Astrocyte of the cerebellum (primary cell): ENCODE results near the gene KCNMA1.

Experiments
- DNase-seq: peaks from one replicate; pipeline ENCODE4 v3.0.0-alpha.2; 2011; ENCODE audit warnings: low read depth
- H3K4me3 ChIP-seq: 2 replicates; pipeline ENCODE4 v1.5.1; 2011; ENCODE audit warnings: mild to moderate bottlenecking, low read depth, low read length, moderate library complexity
- CTCF ChIP-seq: IDR thresholded peaks from 2 replicates; pipeline ENCODE4 v1.5.1; 2012; ENCODE audit warnings: low read length, low read depth, moderate library complexity, mild to moderate bottlenecking; ENCODE audit errors: missing control alignments
- in situ Hi-C: cut with HindIII; loops from 2 replicates; pipeline ENCODE4 v1.10.0; 2017; ENCODE audit warnings: low sequenced_read_pairs

The KCNMA1 gene

GRCh38 chr10:77479586-77479985 is 158.0 kb downstream of the KCNMA1 start:
- TF ChIP-seq CTCF = no peak
- DNase-seq = no peak
- in situ Hi-C loops = no loop called here

GRCh38 chr10:77478962-77479359 is 158.6 kb downstream of the KCNMA1 start:
- no peak for DNase-seq
- no peak overlapping the region for H3K4me3 ChIP-seq
- TF ChIP-seq CTCF = no peak
- in situ Hi-C loops = no loop called here

More at GRCh38 chr10:77479586-77479985, 158.0 kb downstream of the KCNMA1 start:
- H3K4me3 ChIP-seq = no peak overlapping the region

GRCh38 chr10:77478247-77478961 is 159.2 kb downstream of the KCNMA1 start:
- no peak for TF ChIP-seq CTCF
- no peak overlapping the region for H3K4me3 ChIP-seq
- in situ Hi-C loops = no loop called here
- peak; percentile 78 for DNase-seq

- DNase-seq = no peak
- in situ Hi-C loops = no loop called here
- H3K4me3 ChIP-seq = no peak overlapping the region
- no peak for TF ChIP-seq CTCF
Observed at GRCh38 chr10:77475522-77475921, 162.1 kb downstream of the KCNMA1 start.

GRCh38 chr10:77474939-77475338 is 162.7 kb downstream of the KCNMA1 start:
- in situ Hi-C loops = no loop called here
- DNase-seq = no peak
- TF ChIP-seq CTCF = no peak
- H3K4me3 ChIP-seq = no peak overlapping the region

- H3K4me3 ChIP-seq = no peak overlapping the region
- no peak for DNase-seq
- in situ Hi-C loops = no loop called here
- TF ChIP-seq CTCF = no peak
Observed at GRCh38 chr10:77474386-77474785, 163.2 kb downstream of the KCNMA1 start.
